ENCODE data around the gene APCS.

- TF ChIP-seq CTCF (IDR thresholded peaks at IDR 0.05): no peak
- TF ChIP-seq POLR2A (IDR thresholded peaks at IDR 0.05): no peak
Measured at GRCh38 chr1:159556931-159557369, 30.7 kb upstream of the APCS start.
